K562 (cell line): ENCODE measurements around the gene NHLH2. TPM values are rescaled to one million over a fixed set of nuclear protein-coding genes. Genes with fewer than 3 reads are reported as not detected.

Experiments used
- ATAC-seq: fragments of 200-7000 bp; cut with Tn5 transposase; 3 replicates; pipeline ENCODE4 v1.9.1; 2020; ENCODE audit warnings: moderate library complexity
- BruUV-seq: library from RNA; stranded (reverse); fragments of 400-500 nt; replicated peaks from 2 replicates; lab custom pipeline; 2021; lab: Mats Ljungman, UMichigan
- CTCF ChIA-PET: fragments of 300-600 bp; formaldehyde crosslinking; extraction: SDS; loops from one replicate; lab custom pipeline; 2021; ENCODE audit warnings: low intra/inter-chr PET ratio; lab: Yijun Ruan, JAX
- POLR2A ChIA-PET: fragments of 300-600, 350-650 bp; sonication (Branson Sonifier 250); formaldehyde crosslinking; extraction: SDS; loops from one replicate; lab custom pipeline; 2021; ENCODE audit warnings: antibody characterized with exemption, inconsistent platforms; lab: Yijun Ruan, JAX
- DNase-seq, 4 experiments: peaks; one replicate each; pipeline versions ENCODE4 v3.0.0 to v3.0.0-alpha.2; 2011 to 2018; ENCODE audit warnings: low spot score in 3 of 4, mixed read lengths in 3 of 4; ENCODE audit errors: extremely low read depth in 1 of 4
- FAIRE-seq: peaks from 2 replicates; lab custom pipeline; 2011; peaks lifted over from hg19 to GRCh38; lab: Jason Lieb, UNC
- H2AFZ ChIP-seq: 2 replicates; pipeline ENCODE4 v1.6.0; 2011; ENCODE audit warnings: low read depth, low read length, control low read depth, inconsistent platforms
- H3K27ac ChIP-seq: fragments of 200-600 bp; 3 replicates; pipeline ENCODE4 v1.8.0; 2011; ENCODE audit warnings: low read depth, mild to moderate bottlenecking, control low read depth, inconsistent platforms, low read length, moderate library complexity, mixed read lengths; ENCODE audit errors: extremely low read depth
- H3K27me3 ChIP-seq, 2 experiments: fragments of 300-600 bp in 1 of 2; 2 replicates in 1 of 2; 3 replicates in 1 of 2; pipeline versions ENCODE4 v1.6.0 to v1.8.0; 2011; ENCODE audit warnings: inconsistent platforms in 2 of 2, low read length in 2 of 2, mild to moderate bottlenecking in 1 of 2, mixed read lengths in 1 of 2, moderate library complexity in 1 of 2; ENCODE audit not compliant: control insufficient read depth in 2 of 2, insufficient read depth in 2 of 2
- H3K36me3 ChIP-seq: fragments of 300-600 bp; 3 replicates; pipeline ENCODE4 v1.8.0; 2011; ENCODE audit warnings: mild to moderate bottlenecking, low read length, inconsistent platforms; ENCODE audit not compliant: control insufficient read depth, insufficient read depth
- H3K4me1 ChIP-seq, 2 experiments: fragments of 200-600 bp in 1 of 2; replicated peaks in 1 of 2; 2 replicates in 1 of 2; 3 replicates in 1 of 2; pipeline versions ENCODE4 v1.5.1 to v1.8.0; 2011; ENCODE audit warnings: inconsistent platforms in 2 of 2, low read length in 2 of 2, mild to moderate bottlenecking in 1 of 2, mixed read lengths in 1 of 2, moderate library complexity in 1 of 2; ENCODE audit not compliant: control insufficient read depth in 2 of 2, insufficient read depth in 2 of 2
- H3K4me2 ChIP-seq: 2 replicates; pipeline ENCODE4 v1.6.1; 2011; ENCODE audit warnings: low read length, control low read depth, inconsistent platforms, mixed read lengths; ENCODE audit not compliant: insufficient read depth
- H3K4me3 ChIP-seq: fragments of 200-600 bp; sonication (generic), shearing (Covaris generic); 2 replicates; pipeline ENCODE4 v1.5.1; 2016; ENCODE audit warnings: control low read depth, inconsistent platforms
- H3K79me2 ChIP-seq: fragments of 200-600 bp; 3 replicates; pipeline ENCODE4 v1.8.0; 2011; ENCODE audit warnings: low read length, inconsistent platforms; ENCODE audit not compliant: control insufficient read depth, insufficient read depth
- H3K9ac ChIP-seq, 2 experiments: 2 replicates each; pipeline versions ENCODE4 v1.6.0 to v1.6.1; 2011; ENCODE audit warnings: low read depth in 2 of 2, low read length in 2 of 2, control low read depth in 1 of 2, inconsistent platforms in 1 of 2, mild to moderate bottlenecking in 1 of 2, mixed read lengths in 1 of 2; ENCODE audit not compliant: insufficient read depth in 1 of 2
- H3K9me1 ChIP-seq: one replicate; pipeline ENCODE4 v1.6.0; 2011; ENCODE audit warnings: inconsistent platforms, mild to moderate bottlenecking, low read length, moderate library complexity; ENCODE audit not compliant: control insufficient read depth, insufficient read depth
- H3K9me3 ChIP-seq: replicated peaks from 2 replicates; pipeline ENCODE4 v1.5.1; 2011; ENCODE audit warnings: low read depth, low read length, inconsistent platforms; ENCODE audit not compliant: control insufficient read depth, insufficient read depth
- H4K20me1 ChIP-seq: replicated peaks from 2 replicates; pipeline ENCODE4 v1.6.1; 2011; ENCODE audit warnings: low read length, inconsistent platforms, mixed read lengths; ENCODE audit not compliant: control insufficient read depth, insufficient read depth
- DPF2 ChIP-seq: fragments of 450-650 bp; IDR thresholded peaks from 2 replicates; pipeline ENCODE4 v1.6.1; 2016
- FIP1L1 ChIP-seq: fragments of 200-400 bp; formaldehyde crosslinking; IDR thresholded peaks from 2 replicates; pipeline ENCODE4 v1.6.1; 2018; ENCODE audit warnings: mild to moderate bottlenecking, low read depth, low read length; ENCODE audit not compliant: poor library complexity, severe bottlenecking
- KDM5B ChIP-seq: fragments of 200-600 bp; sonication (generic); IDR thresholded peaks from 2 replicates; pipeline ENCODE4 v1.6.1; 2012; ENCODE audit warnings: low read depth, mild to moderate bottlenecking, moderate library complexity, low read length, control low read depth, inconsistent platforms; ENCODE audit not compliant: insufficient replicate concordance
- MYC ChIP-seq, 2 experiments: fragments of 250-450 bp in 1 of 2; sonication (Bioruptor Pico) in 1 of 2; IDR thresholded peaks; 2 replicates each; pipeline versions ENCODE4 v1.5.1 to v1.6.1; 2012 to 2021; ENCODE audit warnings: low read depth in 2 of 2, borderline replicate concordance in 1 of 2, improper control_type of control experiment in 1 of 2, low read length in 1 of 2, mild to moderate bottlenecking in 1 of 2, moderate library complexity in 1 of 2
- WGBS: fragments of 100-300 bp; shearing (Covaris generic); methylation state at CpG from one replicate; pipeline ENCODE4 v1.1.6; 2016; ENCODE audit warnings: low coverage, mixed read lengths; ENCODE audit not compliant: insufficient coverage; ENCODE audit errors: missing lambda C conversion rate; 5-methylcytosine and 5-hydroxymethylcytosine counted together
- in situ Hi-C: fragments of 300-500 bp; cut with MboI; formaldehyde crosslinking; loops from 4 replicates; pipeline ENCODE4 v1.15.0; 2018; ENCODE audit warnings: inconsistent platforms, mixed read lengths
- intact Hi-C: fragments of 100-400 bp; cut with micrococcal nuclease; formaldehyde crosslinking; loops from 2 replicates; pipeline ENCODE4 v1.14.2; 2022
- polyA plus RNA-seq, 8 experiments: library from polyadenylated mRNA; depleted of rRNA in 4 of 8; stranded (reverse) in 5 of 8; unstranded in 3 of 8; fragments of >200 nt; fragmentation: Nextera tagmentation in 2 of 8; fragmentation: Illumina TruSeq in 1 of 8; extraction: Ambion mirVana in 2 of 8; extraction: Trizol in 1 of 8; gene quantifications; 2 replicates each; pipeline versions ENCODE4 v1.2.1 to v1.2.3, GENCODE V29; 2011 to 2014; ENCODE audit warnings: inconsistent platforms in 1 of 8, missing spikeins in 1 of 8
- total RNA-seq, 7 experiments: library from RNA; depleted of rRNA in 6 of 7; stranded (reverse); fragments of >200 nt in 6 of 7; fragmentation: Illumina TruSeq in 2 of 7; extraction: Trizol in 2 of 7; gene quantifications; 2 replicates each; pipeline versions ENCODE4 v1.2.1 to v1.2.3, GENCODE V29; 2011 to 2021; ENCODE audit warnings: low replicate concordance in 1 of 7
- TF ChIP-seq, protein P1 (sequence below): fragments of 450-650 bp; IDR thresholded peaks from 2 replicates; pipeline ENCODE4 v1.6.1; 2016; ENCODE audit warnings: mild to moderate bottlenecking
- TF ChIP-seq, protein P2 (sequence below): fragments of 250-450 bp; sonication (Bioruptor Pico); IDR thresholded peaks from 2 replicates; pipeline ENCODE4 v1.4.0; 2020; ENCODE audit warnings: mild to moderate bottlenecking, moderate library complexity

The NHLH2 gene
- total and polyA plus RNA-seq, 9 of the 15 experiments (the other 6 are each of a cell fraction or from before 2014, with no cell fraction given) = not detected

DNA sequence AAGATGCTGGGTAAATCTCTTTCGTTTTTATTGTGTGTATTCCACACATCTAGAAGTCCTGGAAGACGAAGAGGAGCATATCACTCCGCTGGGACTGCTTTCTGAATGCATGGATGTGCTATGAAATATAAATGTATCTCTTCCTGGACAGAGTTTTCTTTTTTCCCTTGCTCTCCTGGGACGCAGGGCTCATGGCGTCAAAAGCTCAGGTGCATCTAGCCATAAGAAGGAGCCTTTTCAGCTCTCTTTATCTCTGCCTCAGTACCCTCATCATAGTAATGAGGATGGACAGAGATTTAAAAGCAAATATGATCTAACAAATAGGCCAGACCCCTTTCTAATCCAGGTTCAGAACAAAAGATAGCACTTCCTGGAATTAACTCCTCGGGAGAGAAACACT lies 44.9 kb downstream of the NHLH2 start:
- Histone ChIP-seq H3K9me1 (no peaks in the 10 kb centered on the region), H4K20me1 (no peaks in the 10 kb centered on the region), H2AFZ (no peak overlapping the region), H3K9me3 (no peaks in the 10 kb centered on the region), H3K27me3 (peaks cover 0 to 5% of the 10 kb centered on the region in 2 experiments; a peak in 2 of 5 replicates), H3K79me2 (no peaks in the 10 kb centered on the region), H3K36me3 (no peaks in the 10 kb centered on the region), H3K4me1 (no peaks in the 10 kb centered on the region), H3K4me2 (no peak overlapping the region), H3K4me3 (no peak overlapping the region), H3K27ac (no peak overlapping the region), H3K9ac (no peak overlapping the region)
- intact Hi-C loops (no loop called here), in situ Hi-C loops (no loop called here)
- FAIRE-seq (no peak), DNase-seq (no peak), ATAC-seq (no peak)
- ChIA-PET POLR2A (no interaction called here), CTCF (no interaction called here)
- WGBS = 0% methylated on average over 6 of the region's 6 CpGs
- no TSS peak for BruUV-seq
- TF ChIP-seq KDM5B = no peak
- TF ChIP-seq, protein P1, sequence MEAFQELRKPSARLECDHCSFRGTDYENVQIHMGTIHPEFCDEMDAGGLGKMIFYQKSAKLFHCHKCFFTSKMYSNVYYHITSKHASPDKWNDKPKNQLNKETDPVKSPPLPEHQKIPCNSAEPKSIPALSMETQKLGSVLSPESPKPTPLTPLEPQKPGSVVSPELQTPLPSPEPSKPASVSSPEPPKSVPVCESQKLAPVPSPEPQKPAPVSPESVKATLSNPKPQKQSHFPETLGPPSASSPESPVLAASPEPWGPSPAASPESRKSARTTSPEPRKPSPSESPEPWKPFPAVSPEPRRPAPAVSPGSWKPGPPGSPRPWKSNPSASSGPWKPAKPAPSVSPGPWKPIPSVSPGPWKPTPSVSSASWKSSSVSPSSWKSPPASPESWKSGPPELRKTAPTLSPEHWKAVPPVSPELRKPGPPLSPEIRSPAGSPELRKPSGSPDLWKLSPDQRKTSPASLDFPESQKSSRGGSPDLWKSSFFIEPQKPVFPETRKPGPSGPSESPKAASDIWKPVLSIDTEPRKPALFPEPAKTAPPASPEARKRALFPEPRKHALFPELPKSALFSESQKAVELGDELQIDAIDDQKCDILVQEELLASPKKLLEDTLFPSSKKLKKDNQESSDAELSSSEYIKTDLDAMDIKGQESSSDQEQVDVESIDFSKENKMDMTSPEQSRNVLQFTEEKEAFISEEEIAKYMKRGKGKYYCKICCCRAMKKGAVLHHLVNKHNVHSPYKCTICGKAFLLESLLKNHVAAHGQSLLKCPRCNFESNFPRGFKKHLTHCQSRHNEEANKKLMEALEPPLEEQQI = no peak
- TF ChIP-seq FIP1L1 = no peak
- TF ChIP-seq, protein P2, sequence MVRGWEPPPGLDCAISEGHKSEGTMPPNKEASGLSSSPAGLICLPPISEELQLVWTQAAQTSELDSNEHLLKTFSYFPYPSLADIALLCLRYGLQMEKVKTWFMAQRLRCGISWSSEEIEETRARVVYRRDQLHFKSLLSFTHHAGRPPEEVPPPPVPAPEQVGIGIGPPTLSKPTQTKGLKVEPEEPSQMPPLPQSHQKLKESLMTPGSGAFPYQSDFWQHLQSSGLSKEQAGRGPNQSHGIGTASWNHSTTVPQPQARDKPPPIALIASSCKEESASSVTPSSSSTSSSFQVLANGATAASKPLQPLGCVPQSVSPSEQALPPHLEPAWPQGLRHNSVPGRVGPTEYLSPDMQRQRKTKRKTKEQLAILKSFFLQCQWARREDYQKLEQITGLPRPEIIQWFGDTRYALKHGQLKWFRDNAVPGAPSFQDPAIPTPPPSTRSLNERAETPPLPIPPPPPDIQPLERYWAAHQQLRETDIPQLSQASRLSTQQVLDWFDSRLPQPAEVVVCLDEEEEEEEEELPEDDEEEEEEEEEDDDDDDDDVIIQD = no peak
- no peak for TF ChIP-seq MYC (IDR thresholded peaks at IDR 0.05; ENCODE audit: low read depth, low read length)
- no peak for TF ChIP-seq MYC (CRISPR knock-in tag; IDR thresholded peaks at IDR 0.05; ENCODE audit: borderline replicate concordance, low read depth)
- no peak for TF ChIP-seq DPF2
